Right lobe of liver (tissue), 6 donors: ENCODE results near the gene ABCB10. TPM values are rescaled to one million over a fixed set of nuclear protein-coding genes. Genes with fewer than 3 reads are reported as not detected.
A peak's percentile ranks its signal among the peaks of the same experiment; 100 is the strongest.
"Not testable (repeated sequence)": the region's sequence is repeated elsewhere in the genome, so short reads cannot be mapped to it uniquely, and the experiment has no call there.

ENCODE experiments used
- ATAC-seq, 4 donors: fragments of 200-7000 bp; cut with Tn5 transposase; one replicate each; pipeline ENCODE4 v1.9.1; 2020; ENCODE audit warnings: mild to moderate bottlenecking in 4 of 4, moderate library complexity in 4 of 4
- DNase-seq, 3 donors: peaks; one replicate each; pipeline ENCODE4 v3.0.0-alpha.2; 2020
- H3K27ac ChIP-seq, 3 donors: fragments of 200-600 bp; one replicate each; pipeline ENCODE4 v1.8.0; 2022
- H3K27me3 ChIP-seq, 2 donors: fragments of 200-600 bp; one replicate each; pipeline ENCODE4 v1.8.0; 2022
- H3K36me3 ChIP-seq, 4 donors: fragments of 200-600 bp; sonication (generic) in 1 of 4; one replicate each; pipeline versions ENCODE4 v1.5.1 to v1.8.0; 2017 to 2022; ENCODE audit warnings: control low read depth in 1 of 4
- H3K4me1 ChIP-seq, 4 donors: fragments of 200-600 bp; sonication (generic) in 1 of 4; one replicate each; pipeline versions ENCODE4 v1.5.1 to v1.8.0; 2017 to 2022; ENCODE audit warnings: control low read depth in 1 of 4
- H3K4me3 ChIP-seq, 3 donors: fragments of 200-600 bp; one replicate each; pipeline ENCODE4 v1.8.0; 2022
- H3K9me3 ChIP-seq, 4 donors: fragments of 200-600 bp; sonication (generic) in 1 of 4; one replicate each; pipeline versions ENCODE4 v1.5.1 to v1.8.0; 2017 to 2022; ENCODE audit warnings: control low read depth in 1 of 4
- CTCF ChIP-seq, 4 donors: fragments of 200-600 bp in 3 of 4; fragments of 450-650 bp in 1 of 4; IDR thresholded peaks; one replicate each; pipeline versions ENCODE4 v1.5.1 to v1.8.0; 2016 to 2022; ENCODE audit warnings: antibody characterized with exemption in 4 of 4, mild to moderate bottlenecking in 2 of 4
- POLR2A ChIP-seq: fragments of 450-650 bp; IDR thresholded peaks from one replicate; pipeline ENCODE4 v1.6.1; 2017; ENCODE audit warnings: antibody characterized with exemption, mild to moderate bottlenecking
- WGBS: methylation state at CpG from one replicate; pipeline ENCODE4 v1.1.6; 2018; ENCODE audit warnings: low coverage, low lambda C conversion rate; ENCODE audit not compliant: insufficient coverage; ENCODE audit errors: missing lambda C conversion rate; 5-methylcytosine and 5-hydroxymethylcytosine counted together
- intact Hi-C, 2 donors: fragments of 100-400 bp; cut with DNase I; formaldehyde crosslinking; loops; one replicate each; pipeline versions ENCODE4 v1.11.2 to v1.14.1; 2022
- total RNA-seq, 6 experiments: library from RNA; depleted of rRNA in 2 of 6; stranded (reverse); fragments of >200 nt in 2 of 6; fragmentation: NEBNext Ultra II Directional in 3 of 6; extraction: Animal tissue kit (Norgen Biotek cat#: 25700) in 3 of 6; gene quantifications; one replicate each; pipeline versions ENCODE4 v1.1.0 to v1.2.4, GENCODE V29; 2016 to 2023
- donor health status: DM: no; HTN: yes; CAD: no.
- donor health status: DM: no; HTN: no; CAD: no.
- donor health status: DM: no; HTN: no; CAD: no.
- donor health status: DM: no; HTN: yes; CAD: no.
- donor health status: DM: no; HTN: yes; CAD: no.

The ABCB10 gene
- total RNA-seq, 6 experiments from 2014 or later: 12.9 to 16.2 (median 13.7) TPM

GRCh38 chr1:229479660-229480399 is 78.7 kb downstream of the ABCB10 start:
- no peak overlapping the region for H3K4me3 ChIP-seq
- no peak overlapping the region for H3K27ac ChIP-seq
- H3K27me3 ChIP-seq: no peaks in the 10 kb centered on the region
- DNase-seq (no peak), ATAC-seq (peak in 3 of 4 donors; percentile 43 to 47 (median 46))
- peaks cover 0 to 50% (median 8%) of the 10 kb centered on the region in 4 donors for H3K36me3 ChIP-seq
- WGBS: 71% methylated on average over 6 of the region's 10 CpGs
- TF ChIP-seq POLR2A (no peak), CTCF (IDR thresholded peaks at IDR 0.05) (no peak)
- no peaks in the 10 kb centered on the region for H3K9me3 ChIP-seq
- intact Hi-C loops: loop anchor here (5.0 to 10.0 kb wide), 2 partner anchors 223 to 225 kb away; no protein-coding TSS in a partner anchor
- H3K4me1 ChIP-seq: no peaks in the 10 kb centered on the region

- WGBS: 80% methylated on average over 1 of the region's 1 CpG
- intact Hi-C loops: no loop called here
- Histone ChIP-seq H3K27ac (no peak overlapping the region), H3K36me3 (peaks cover 0 to 50% (median 4%) of the 10 kb centered on the region in 4 donors), H3K27me3 (no peaks in the 10 kb centered on the region), H3K4me3 (no peak overlapping the region), H3K9me3 (no peaks in the 10 kb centered on the region), H3K4me1 (no peaks in the 10 kb centered on the region)
- TF ChIP-seq CTCF (IDR thresholded peaks at IDR 0.05): no peak
- no peak for TF ChIP-seq POLR2A
- no peak for ATAC-seq
- no peak for DNase-seq
Observed at GRCh38 chr1:229478852-229479251, 79.7 kb downstream of the ABCB10 start.

GRCh38 chr1:229475859-229476258 is 82.6 kb downstream of the ABCB10 start:
- peaks cover 0 to 49% (median 4%) of the 10 kb centered on the region in 4 donors for H3K36me3 ChIP-seq
- intact Hi-C loops: not testable (repeated sequence)

GRCh38 chr1:229474509-229474908 is 84.0 kb downstream of the ABCB10 start:
- H3K4me1 ChIP-seq: no peaks in the 10 kb centered on the region
- TF ChIP-seq CTCF (IDR thresholded peaks at IDR 0.05) (no peak), POLR2A (no peak)
- no peaks in the 10 kb centered on the region for H3K27me3 ChIP-seq
- no peak overlapping the region for H3K27ac ChIP-seq
- DNase-seq (no peak), ATAC-seq (no peak)
- 92% methylated on average over 2 of the region's 2 CpGs for WGBS
- no peak overlapping the region for H3K4me3 ChIP-seq
- intact Hi-C loops: no loop called here
- peaks cover 0 to 62% (median 7%) of the 10 kb centered on the region in 4 donors for H3K36me3 ChIP-seq
- no peaks in the 10 kb centered on the region for H3K9me3 ChIP-seq

More at GRCh38 chr1:229475859-229476258, 82.6 kb downstream of the ABCB10 start:
- H3K4me1 ChIP-seq, H3K4me3 ChIP-seq, ATAC-seq, H3K27me3 ChIP-seq, DNase-seq, H3K27ac ChIP-seq, H3K9me3 ChIP-seq: not testable (repeated sequence)
- WGBS: 95% methylated on average over 10 of the region's 13 CpGs

GRCh38 chr1:229471175-229471574 is 87.3 kb downstream of the ABCB10 start:
- Histone ChIP-seq H3K4me3 (no peak overlapping the region), H3K27ac (no peak overlapping the region), H3K36me3 (peaks cover 0 to 70% (median 10%) of the 10 kb centered on the region in 4 donors), H3K27me3 (no peaks in the 10 kb centered on the region), H3K9me3 (no peaks in the 10 kb centered on the region), H3K4me1 (no peaks in the 10 kb centered on the region)
- intact Hi-C loops: no loop called here
- no peak for DNase-seq
- no peak for ATAC-seq
- 100% methylated on average over 1 of the region's 3 CpGs for WGBS
- TF ChIP-seq CTCF (IDR thresholded peaks at IDR 0.05): no peak
